Stimulated activated CD8-positive, alpha-beta memory T cell treated with anti-CD3 and anti-CD28 coated beads, Interleukin-15, amount 100 ng/mL, for 4 hours (primary cell): ENCODE results near the gene SRD5A1.

Experiments used
- DNase-seq, 2 donors: peaks; one replicate each; pipeline ENCODE4 v3.0.0-alpha.2; 2020; ENCODE audit warnings: low read depth in 2 of 2

Gene SRD5A1

DNA sequence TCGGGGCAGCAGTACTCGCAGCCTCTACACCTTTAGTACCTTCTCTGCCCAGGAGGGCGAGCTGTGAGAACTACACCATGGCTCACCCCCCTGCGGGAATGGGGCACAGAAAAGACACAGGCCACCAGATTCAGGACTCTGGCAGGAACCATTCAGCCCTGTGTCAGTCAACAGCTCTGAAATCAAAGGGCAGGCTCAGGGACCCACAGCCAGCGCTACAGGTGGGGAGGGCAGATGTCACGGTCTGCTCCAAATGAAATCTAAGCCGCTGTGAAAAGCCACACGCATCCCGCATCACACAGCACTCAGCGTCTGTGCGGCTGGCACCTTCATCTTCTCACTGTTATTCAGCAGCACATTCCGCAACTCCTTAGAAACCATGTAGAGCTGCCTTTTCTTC is 28.3 kb upstream of the SRD5A1 start:
- DNase-seq: no peak

DNA sequence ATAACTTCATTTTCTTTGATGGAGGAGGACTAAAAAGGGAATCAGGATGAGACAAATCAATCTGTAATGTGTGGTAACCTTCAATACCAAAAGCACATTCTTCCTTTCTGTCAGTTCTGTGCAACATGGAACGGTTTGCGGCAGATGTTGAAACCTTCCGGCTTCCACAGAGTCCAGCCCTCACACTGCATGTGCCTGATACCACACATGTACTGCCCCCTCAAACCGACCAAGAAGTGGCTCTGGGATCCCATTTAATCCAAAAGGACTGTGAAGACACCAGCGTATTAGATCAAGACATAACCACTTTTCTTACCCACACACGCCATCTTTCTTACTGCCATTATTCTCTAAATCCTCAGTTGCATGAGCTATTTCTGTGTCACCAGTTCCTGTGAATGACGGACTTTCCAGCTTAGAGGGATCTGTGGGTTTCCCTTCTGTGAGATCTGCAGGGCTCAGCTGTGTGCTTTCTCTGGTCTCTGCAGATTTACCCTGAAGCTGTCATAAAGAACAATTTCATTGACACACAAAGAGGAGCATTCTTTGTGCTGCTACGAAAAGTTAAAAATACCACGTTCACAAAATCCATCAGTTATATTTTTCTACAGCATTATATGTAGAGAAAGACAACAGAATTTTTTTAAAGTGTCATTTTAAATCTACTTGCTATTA is 26.2 kb upstream of the SRD5A1 start:
- no peak for DNase-seq

DNA sequence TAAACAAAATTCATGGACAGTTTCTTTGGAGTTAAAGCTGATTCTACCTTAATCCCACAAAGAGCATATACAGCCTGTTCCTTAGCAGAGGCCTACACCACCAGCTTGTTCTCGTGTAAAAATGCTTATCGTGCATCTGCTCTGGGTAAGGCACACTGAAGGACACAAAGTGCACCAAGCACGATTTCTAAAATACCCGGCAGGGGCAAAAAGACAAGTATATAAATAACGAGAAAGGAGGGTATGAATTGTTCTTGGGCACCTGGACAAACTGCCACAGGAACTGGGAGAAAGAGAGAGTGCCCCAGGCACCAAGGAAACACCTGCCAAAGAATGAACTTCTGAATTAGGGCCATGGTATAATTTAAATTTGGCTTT is 25.7 kb upstream of the SRD5A1 start:
- DNase-seq: no peak

DNA sequence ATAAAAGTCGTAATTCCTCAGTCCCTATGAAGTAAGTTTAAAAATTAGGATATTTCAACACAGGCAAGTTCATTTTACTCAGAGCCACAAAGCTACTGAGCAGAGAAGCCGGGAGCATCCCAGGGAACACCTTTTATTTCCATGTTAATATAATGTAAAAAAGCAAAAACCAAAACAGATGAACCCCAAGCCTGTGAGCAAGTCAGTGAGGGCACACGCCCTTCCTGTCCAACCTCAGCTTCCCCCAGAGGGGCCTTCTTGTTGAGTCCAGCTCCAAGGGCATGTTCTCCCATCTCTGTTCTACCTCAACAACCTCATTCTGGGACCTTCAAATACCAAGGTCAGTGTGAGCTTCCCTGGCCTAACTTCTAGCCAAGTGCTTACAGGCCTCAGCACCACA is 25.2 kb upstream of the SRD5A1 start:
- no peak for DNase-seq

DNA sequence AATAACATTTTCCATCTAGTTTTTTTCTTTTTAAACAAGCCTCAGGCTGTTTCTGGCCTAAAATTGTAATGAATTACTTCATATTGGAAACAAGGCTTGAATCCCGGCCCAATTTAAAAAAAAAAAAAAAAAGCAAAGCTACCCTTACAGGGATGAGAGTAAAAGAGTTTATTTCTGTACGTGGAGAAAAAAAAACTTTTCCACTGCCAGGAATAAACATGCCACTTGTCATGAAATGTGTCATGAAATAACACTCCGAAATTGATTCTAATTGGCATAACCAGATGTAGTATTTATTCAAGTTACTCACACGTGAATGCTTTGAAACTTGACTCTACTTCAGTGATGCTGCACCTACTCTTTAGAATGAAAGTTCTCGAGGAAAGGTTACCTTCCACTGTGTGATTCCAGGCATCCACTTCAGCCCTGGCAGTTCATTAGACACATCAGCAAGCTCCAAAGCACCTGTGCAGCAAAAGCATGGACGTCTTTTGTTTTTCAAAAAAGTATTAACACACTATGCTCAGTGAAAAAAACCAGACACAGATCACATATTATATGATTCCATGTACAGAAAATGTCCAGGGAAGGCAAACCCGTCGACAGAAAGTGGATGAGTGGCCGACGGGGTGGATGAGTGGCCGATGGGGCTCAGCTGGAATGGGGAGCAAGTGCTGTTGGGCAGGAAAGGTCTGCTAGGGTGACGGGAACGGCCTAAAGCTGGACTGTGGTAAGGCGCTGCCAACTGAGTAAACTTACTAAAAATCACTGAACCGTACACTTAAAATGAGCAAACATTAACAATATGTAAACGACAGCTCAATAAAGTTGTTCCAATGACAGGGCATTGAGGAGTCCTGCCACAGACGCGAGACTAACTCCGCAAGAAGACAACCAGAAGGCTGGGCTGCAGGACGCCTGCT is 21.6 kb upstream of the SRD5A1 start:
- no peak for DNase-seq

DNA sequence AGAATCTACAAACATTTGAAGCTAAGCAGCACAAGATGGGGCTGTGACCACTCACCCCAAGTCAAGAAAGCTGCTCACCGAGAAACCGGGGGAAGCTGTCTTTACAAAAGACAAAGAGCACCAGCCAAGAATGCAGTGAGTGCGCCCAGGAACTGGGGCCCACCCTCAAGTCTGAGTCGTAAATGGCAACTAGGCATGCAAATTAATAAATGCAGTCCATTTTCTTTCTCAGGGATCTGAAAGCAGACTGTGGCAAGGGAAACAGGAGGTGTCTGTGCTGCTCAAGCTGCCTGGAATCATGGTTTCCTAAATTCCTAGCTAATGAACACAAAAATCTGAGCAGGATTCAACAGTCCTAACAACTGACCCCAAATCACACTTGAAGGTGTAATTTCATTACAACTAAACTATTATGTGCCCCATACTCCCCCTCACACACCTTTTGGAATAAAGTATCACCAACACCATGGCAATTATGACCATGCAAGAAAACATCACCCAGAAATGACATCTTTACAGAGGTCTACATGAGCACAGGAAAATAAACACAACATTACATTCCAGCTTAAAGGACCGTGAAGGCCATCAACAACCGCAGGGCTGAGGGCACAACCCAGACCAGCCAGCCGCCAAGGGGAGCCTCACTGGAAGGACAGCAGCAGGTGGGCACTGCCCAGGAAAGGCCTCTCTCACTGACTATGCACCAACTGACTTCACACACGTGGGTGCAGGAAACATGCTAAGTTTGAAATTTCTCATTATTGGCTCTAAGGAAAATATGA is 18.0 kb upstream of the SRD5A1 start:
- no peak for DNase-seq

DNA sequence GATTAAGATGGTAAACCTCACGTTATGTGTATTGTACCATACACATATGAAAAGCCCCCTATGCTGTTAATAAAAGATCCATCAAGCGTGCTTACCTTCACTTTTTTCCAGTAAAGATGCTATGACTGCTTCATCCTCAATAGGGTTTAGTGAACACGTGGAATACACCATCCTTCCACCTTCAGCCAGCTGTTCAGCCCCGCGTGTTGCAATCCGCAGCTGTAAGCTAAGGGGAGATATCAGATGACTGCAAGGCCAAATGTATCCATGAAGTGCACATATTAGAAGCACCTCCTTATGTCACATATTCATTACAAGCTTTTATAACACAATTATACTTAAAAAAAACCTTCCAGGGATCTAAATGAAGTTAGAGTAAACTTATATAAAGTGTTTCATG is 16.6 kb upstream of the SRD5A1 start:
- DNase-seq: no peak

DNA sequence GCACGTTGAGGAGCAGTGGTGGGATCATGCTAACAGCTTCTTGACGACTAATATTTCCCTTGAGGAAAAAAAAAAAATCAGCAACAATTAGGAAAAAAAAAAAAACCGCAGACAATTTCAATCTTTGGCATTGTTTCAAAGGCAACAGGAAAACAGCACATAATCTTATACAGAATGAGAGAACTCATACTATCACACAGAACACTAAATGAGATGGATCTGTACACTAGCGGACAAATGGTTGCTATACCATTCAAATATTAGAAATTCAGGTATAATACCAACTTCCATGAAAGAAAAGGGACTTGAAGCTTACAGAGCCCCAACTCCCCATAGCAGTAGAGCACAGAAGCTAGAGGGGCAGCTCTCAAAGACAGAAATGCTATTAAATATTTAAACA is 10.0 kb upstream of the SRD5A1 start:
- no peak for DNase-seq

DNA sequence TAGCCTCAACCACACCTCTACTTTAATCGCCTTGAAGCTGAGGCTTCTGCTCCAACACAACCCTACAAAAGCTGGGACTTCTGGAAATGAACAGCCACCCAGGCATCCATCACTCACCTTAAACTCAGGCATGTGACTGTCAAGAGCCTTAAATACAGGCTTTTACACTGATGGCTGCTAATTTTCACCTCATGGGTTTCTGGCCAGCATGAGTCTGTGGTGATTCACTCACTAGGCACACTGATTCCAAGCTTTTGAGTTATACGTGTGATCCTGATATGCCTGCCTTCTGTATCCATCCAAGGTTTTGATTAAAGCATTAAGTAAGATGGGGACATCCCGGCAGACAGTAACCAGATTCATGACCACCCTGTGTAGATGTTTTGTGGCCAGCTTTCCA is 9.3 kb upstream of the SRD5A1 start:
- DNase-seq: no peak

DNA sequence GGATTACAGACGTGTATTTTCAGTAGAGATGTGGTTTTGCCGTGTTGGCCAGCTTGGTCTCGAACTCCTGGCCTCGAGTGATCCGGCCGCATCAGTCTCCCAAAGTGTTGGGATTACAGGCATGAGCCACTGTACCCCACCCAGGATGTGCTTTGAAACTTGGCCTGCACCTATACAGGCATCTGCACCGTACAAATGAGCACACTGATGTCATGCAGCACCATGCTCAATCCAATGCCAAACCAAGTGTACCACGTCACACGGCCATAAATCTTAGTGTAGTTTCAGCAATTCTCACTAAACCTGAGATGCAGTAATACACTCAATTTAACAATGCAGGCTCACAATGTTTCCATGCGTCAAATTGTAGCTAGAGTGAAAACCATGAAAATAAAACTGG is 6.7 kb upstream of the SRD5A1 start:
- DNase-seq: no peak

DNA sequence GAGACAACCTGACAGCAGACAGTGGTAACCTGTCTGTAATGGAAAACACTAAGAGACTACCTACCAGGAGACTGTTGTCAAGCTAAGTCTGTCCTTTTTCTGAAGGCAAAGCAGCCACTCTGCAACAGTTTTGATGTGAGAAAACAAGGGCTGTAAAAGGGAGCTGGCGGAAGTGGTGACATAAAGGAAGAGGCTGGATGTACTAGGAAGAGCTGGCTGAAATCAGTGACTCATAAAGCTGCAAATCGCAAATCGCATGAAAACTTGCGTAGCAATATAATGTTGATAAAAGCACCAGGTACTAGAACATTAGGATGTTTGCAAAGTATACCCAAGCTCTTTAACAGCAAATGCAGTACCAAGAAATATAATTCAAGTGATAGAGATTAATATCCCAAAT is 1.8 kb upstream of the SRD5A1 start:
- DNase-seq: no peak

DNA sequence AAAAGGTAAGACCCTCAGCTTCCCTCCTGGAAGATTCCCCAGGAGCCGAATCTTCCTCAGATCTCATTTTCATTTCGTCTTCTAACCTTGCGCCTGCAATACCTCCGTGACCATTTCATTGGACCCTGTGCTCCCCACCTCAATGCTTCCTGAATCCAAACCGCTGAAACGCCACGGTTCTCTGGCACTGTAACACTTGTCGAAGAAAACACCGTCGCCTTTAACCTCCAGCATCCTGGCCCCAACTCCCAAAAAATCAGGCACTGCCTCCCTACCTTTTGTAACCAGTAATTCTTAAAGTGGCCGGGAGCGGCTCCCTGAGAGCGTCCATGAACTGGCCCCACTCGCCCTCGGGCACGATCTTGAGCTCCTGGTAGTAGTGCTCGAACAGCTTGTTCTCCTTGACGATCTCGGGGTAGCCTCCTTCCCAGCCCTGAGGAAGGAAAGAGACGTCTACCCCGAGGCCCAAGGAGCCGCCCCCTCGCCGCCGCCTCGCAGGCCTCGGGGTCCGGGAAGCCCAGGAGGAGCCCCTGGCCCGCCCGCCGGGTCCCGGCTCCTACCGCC is 834 bp upstream of the SRD5A1 start:
- no peak for DNase-seq

DNA sequence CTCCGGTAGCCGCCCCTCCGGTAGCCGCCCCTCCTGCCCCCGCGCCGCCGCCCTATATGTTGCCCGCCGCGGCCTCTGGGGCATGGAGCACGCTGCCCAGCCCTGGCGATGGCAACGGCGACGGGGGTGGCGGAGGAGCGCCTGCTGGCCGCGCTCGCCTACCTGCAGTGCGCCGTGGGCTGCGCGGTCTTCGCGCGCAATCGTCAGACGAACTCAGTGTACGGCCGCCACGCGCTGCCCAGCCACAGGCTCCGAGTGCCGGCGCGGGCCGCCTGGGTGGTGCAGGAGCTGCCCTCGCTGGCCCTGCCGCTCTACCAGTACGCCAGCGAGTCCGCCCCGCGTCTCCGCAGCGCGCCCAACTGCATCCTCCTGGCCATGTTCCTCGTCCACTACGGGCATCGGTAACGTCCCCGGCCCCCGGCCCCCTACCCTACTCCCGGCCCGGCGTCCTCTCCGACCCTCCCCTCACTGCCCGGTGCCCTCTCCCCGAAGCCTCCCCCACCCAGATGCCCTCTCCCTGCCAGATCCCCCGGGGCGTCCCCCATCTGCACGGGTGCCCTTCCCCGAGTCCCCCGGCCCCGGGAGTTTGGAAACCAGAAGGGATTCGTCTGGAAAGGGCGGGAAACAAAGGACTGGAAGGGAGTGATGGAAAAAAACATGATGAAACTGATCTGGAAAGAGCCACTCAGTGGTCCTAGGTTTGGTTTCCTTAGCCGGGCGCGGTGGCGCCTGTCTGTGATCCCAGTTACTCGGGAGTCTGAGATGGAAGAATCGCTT is 417 bp downstream of the SRD5A1 start:
- no peak for DNase-seq

DNA sequence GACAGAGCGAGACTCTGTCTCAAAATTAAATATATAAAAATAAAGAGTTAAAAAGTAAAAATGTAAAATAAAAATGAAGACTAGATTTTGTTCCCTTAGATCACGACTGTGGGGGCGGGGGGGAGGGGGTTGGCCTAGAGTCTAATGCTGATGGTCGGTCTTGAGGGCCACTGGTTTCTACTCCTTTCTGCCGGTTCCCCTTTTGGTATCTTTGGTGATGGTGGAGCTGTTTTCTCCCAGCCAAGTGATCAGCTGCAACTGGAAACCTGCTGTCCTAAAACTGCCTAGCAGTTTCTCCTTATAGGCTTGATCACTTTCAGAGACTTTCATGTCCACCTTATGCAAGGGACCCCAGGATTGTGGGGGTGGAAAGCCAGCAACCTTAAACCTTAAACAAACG is 1.1 kb downstream of the SRD5A1 start:
- no peak for DNase-seq

DNA sequence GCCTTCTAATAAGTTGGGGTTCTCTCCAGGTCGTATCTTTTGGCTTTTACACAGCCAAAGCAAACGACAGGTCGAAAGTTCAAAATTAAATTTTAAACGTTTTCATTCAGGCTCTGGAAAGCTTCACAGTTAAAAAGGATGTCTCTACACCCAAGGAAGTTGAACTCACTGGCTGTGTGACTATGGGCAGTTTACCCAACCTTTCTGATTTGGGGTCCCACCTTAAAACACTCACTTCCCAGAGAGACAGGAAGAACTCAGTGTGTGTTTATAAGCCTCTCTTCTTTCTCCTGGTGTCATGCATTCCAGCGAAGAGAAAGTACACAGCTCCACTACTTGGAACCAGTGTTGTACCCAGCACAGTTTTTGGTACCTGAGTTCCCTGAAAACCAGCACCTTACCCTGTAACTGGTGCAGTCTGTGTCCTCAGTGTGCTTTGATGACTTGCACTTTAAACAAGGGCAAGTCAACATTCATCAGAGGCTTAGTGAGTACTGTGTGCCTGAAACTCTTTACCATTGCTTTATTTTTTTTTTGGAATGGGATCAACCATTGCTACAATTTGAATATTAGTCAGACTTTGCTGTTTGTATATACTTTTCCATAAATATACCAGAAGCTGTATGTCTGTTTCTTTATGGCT is 1.7 kb downstream of the SRD5A1 start:
- no peak for DNase-seq

DNA sequence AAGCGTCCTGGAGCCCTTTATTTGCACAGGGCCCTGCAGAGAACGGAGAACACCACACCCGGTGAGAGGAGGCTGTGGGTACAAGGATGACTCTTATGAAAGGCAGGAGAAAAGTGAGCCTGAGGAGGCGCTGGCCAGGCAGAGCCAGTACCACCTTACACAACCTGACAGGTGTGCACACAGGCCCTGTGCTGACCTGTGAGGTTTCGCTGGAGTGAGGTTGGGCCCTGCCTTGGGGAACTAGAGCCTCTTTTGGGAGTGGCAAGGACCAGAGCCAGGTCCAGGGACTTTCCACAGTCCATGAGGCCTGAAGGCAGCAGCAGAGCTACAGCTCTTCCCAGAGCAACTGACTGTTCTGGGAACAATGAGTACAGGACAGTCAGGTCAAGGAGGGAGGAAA is 3.1 kb downstream of the SRD5A1 start:
- DNase-seq: no peak

DNA sequence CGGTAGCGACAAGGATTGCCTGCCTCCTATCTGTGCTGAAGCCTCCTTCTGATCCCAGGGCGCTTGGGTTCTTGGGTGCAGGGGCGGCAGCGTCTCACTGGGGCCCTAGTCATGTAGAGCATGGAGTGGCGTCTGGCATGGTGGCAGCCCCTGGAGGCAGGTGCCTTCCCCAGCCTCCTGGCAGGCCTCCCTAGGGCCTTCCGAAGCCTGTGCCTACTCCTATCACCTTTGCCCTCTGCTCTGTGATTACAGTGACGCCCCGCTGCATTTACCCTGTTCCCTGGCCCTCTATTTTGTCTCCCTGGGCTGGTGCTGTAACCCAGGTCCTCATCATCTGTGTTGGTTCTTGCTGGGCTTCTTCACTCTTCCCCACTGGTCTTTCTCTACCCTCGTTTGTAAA is 3.8 kb downstream of the SRD5A1 start:
- DNase-seq: no peak

DNA sequence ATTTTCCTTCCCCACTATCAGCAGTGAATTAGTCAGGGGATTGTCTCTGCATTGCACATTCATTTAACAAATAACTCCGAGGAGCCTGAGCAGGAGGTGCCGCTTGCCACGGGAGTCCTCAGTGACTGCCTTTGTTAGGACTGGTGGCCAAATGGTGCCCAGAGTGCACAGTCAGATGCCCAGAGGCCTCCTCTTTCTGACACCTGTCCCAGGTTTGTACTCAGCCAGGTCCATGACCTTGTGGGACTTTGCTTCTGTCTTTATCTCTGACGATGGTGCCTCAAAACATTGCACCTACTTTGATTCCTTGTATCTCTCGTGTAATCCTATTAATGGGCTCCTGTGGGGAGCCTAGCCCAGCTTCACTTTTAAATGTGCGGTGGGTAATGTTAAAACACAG is 4.3 kb downstream of the SRD5A1 start:
- DNase-seq: no peak

DNA sequence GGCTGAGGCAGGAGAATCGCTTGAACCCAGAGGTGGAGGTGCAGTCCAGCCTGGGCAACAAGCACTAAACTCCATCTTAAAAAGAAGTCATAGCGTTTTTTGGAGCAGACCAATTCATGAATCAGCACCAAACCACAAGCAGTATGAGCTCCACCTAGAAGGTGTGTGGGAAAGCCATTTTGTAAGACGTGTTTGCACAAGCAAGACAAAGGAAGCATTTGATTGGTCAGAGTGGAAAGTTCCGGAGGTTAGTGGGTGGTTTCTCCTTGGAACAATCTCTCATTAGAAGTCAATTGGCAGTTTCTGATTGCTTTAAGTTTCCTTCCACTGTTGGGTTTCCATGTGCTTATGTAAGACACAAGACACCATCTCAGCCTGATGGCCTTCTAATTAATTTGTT is 5.0 kb downstream of the SRD5A1 start:
- no peak for DNase-seq

DNA sequence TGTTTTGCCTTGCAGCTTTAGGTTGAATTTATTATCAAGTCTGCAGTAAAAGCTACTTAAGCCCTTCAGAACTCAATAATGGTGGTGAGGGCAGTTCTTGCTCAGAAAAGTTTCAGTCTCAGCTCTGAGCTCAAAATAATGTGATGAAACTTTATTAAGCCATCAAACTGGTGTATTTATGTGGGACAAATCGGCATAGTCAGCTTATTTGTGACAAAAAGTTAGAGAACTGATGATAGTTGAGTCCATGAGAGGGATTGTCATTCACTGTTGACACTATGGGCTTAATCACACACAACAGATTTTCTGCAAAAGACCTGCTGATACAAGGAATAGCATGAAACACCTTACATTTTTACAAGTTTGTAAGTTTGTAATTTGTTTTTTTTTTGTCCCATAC is 9.4 kb downstream of the SRD5A1 start:
- DNase-seq: no peak

DNA sequence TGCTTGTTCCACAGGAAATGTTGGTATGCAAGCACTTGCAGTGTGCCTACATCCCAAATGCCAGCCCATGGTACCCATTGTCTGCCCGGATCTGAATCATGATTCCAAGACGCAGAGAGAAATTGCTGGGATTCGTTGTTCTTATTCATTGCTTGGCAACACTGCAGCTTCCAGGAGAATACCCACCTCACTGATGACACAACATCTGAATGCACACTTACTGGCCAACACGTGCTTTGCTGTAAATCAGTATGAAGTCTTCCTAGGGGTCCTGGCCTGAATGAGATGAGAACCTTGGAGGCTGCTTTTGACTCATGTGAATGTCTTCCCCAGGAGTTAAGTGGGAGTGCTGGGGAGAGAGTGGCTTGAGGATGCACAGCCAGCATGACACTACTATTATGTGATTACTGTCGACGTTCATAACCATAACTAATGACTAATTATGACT is 11.6 kb downstream of the SRD5A1 start:
- no peak for DNase-seq
